Osteoblast (primary cell): Measurements from ENCODE around the gene TMEM106A. TPM values are rescaled to one million over a fixed set of nuclear protein-coding genes. Genes with fewer than 3 reads are reported as not detected.
A peak's percentile ranks its signal among the peaks of the same experiment; 100 is the strongest.
"Not testable (repeated sequence)": the region's sequence is repeated elsewhere in the genome, so short reads cannot be mapped to it uniquely, and the experiment has no call there.

Experiments used
- DNase-seq: peaks from one replicate; pipeline ENCODE4 v3.0.0; 2011; ENCODE audit warnings: low spot score, mixed read lengths; ENCODE audit not compliant: insufficient read length; ENCODE audit errors: missing footprints
- H2AFZ ChIP-seq: 2 replicates; pipeline ENCODE4 v1.6.0; 2011; ENCODE audit warnings: mild to moderate bottlenecking, low read length
- H3K27ac ChIP-seq: 2 replicates; pipeline ENCODE4 v1.5.1; 2011; ENCODE audit warnings: mild to moderate bottlenecking, low read depth, low read length, moderate library complexity
- H3K27me3 ChIP-seq: 2 replicates; pipeline ENCODE4 v1.6.0; 2012; ENCODE audit warnings: mild to moderate bottlenecking, control low read depth, inconsistent platforms, low read length, moderate library complexity; ENCODE audit not compliant: insufficient read depth
- H3K36me3 ChIP-seq: 2 replicates; pipeline ENCODE4 v1.5.1; 2011; ENCODE audit warnings: mild to moderate bottlenecking, low read length, control low read depth, moderate library complexity; ENCODE audit not compliant: insufficient read depth
- H3K4me1 ChIP-seq: 2 replicates; pipeline ENCODE4 v1.5.1; 2011; ENCODE audit warnings: mild to moderate bottlenecking, low read length, control low read depth, moderate library complexity; ENCODE audit not compliant: insufficient read depth
- H3K4me2 ChIP-seq: 2 replicates; pipeline ENCODE4 v1.6.0; 2011; ENCODE audit warnings: mild to moderate bottlenecking, low read length; ENCODE audit not compliant: insufficient read depth
- H3K4me3 ChIP-seq: fragments of 200-600 bp; sonication (generic); 3 replicates; pipeline ENCODE4 v1.5.1; 2012; ENCODE audit warnings: mild to moderate bottlenecking, low read length, inconsistent platforms; ENCODE audit not compliant: insufficient read depth
- H3K79me2 ChIP-seq: 2 replicates; pipeline ENCODE4 v1.6.0; 2012; ENCODE audit warnings: mild to moderate bottlenecking, low read length, control low read depth, inconsistent platforms; ENCODE audit not compliant: insufficient read depth
- H3K9me3 ChIP-seq: 2 replicates; pipeline ENCODE4 v1.5.1; 2011; ENCODE audit warnings: low read depth, low read length, control low read depth
- H4K20me1 ChIP-seq: 2 replicates; pipeline ENCODE4 v1.6.0; 2012; ENCODE audit warnings: mild to moderate bottlenecking, low read length, control low read depth; ENCODE audit not compliant: insufficient read depth
- total RNA-seq: library from RNA; depleted of rRNA; stranded (reverse); fragments of >200 nt; gene quantifications from 2 replicates; pipeline ENCODE4 v1.2.3, GENCODE V29; 2012
- TF ChIP-seq, protein P1 (sequence below): IDR thresholded peaks from 2 replicates; pipeline ENCODE4 v1.5.1; 2011; ENCODE audit warnings: mild to moderate bottlenecking, low read depth, low read length, moderate library complexity; ENCODE audit errors: extremely low read depth

TMEM106A gene, protein sequence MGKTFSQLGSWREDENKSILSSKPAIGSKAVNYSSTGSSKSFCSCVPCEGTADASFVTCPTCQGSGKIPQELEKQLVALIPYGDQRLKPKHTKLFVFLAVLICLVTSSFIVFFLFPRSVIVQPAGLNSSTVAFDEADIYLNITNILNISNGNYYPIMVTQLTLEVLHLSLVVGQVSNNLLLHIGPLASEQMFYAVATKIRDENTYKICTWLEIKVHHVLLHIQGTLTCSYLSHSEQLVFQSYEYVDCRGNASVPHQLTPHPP
- total RNA-seq, result 5.1 and 5.6 TPM in 2 replicates

DNA sequence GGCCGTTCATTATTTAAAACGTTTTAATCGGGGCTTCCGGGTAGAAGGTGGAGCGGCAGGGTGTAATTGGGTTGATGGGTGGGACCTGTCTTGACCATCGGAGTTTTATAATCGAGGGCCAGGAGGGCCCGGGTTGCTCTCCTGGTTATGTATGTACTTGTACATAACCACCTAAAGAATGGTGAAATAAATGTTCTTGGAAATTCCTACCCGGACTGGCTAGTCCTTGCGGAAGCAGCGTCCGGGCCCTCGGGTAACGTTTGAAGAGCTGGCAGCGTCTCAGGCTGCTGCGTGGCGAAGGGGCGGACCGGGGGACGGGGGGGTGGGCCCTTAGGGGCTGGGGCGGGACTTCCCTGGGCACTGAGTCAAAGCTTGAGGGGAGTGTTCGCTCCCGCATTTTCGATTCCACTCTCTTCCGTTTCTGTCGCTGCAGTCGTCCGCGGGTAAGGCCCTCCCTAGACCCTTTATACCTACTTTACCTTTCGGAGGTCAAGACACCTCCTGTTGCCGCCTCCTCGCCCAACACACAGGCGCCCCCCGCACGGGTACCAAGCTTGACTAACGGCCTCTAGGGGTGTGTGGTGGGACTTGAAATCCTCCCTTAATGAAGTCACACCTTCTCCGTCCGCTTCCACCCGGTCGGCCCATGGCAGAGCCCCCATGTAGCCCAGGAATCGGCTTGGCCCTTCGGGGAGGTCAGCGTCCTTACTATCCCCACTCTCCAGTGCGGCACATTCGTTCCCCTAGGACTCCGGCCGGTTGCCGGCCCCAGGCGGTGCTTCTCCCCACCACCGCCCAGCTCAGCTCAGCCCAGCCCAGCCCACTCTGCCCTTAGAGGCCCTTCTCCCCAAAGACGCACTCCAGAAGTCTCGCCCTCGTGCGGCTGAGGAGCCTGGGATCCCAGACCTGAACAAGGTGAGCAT lies at the start of gene TMEM106A:
TMEM106A (plus strand) TSS at position 396 of the 923 bp plus-strand sequence. CDS start 1,167 bp downstream, outside the sequence.
- no peaks in the 10 kb centered on the region for H4K20me1 ChIP-seq
- peaks cover 22% of the 10 kb centered on the region for H3K4me1 ChIP-seq
- no peaks in the 10 kb centered on the region for H3K9me3 ChIP-seq
- peak within 1 kb of the TSS; percentile 94 for H3K4me3 ChIP-seq
- TF ChIP-seq, protein P1, sequence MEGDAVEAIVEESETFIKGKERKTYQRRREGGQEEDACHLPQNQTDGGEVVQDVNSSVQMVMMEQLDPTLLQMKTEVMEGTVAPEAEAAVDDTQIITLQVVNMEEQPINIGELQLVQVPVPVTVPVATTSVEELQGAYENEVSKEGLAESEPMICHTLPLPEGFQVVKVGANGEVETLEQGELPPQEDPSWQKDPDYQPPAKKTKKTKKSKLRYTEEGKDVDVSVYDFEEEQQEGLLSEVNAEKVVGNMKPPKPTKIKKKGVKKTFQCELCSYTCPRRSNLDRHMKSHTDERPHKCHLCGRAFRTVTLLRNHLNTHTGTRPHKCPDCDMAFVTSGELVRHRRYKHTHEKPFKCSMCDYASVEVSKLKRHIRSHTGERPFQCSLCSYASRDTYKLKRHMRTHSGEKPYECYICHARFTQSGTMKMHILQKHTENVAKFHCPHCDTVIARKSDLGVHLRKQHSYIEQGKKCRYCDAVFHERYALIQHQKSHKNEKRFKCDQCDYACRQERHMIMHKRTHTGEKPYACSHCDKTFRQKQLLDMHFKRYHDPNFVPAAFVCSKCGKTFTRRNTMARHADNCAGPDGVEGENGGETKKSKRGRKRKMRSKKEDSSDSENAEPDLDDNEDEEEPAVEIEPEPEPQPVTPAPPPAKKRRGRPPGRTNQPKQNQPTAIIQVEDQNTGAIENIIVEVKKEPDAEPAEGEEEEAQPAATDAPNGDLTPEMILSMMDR, result peak; percentile 25
- peak within 1 kb of the TSS; percentile 92 for H3K4me2 ChIP-seq
- H3K27me3 ChIP-seq, result no peaks in the 10 kb centered on the region
- peaks cover 18% of the 10 kb centered on the region for H3K79me2 ChIP-seq
- H2AFZ ChIP-seq, result peak within 1 kb of the TSS; percentile 87
- H3K36me3 ChIP-seq, result peaks cover 70% of the 10 kb centered on the region
- DNase-seq, result peak; percentile 97
- peak within 1 kb of the TSS; percentile 76 for H3K27ac ChIP-seq

DNA sequence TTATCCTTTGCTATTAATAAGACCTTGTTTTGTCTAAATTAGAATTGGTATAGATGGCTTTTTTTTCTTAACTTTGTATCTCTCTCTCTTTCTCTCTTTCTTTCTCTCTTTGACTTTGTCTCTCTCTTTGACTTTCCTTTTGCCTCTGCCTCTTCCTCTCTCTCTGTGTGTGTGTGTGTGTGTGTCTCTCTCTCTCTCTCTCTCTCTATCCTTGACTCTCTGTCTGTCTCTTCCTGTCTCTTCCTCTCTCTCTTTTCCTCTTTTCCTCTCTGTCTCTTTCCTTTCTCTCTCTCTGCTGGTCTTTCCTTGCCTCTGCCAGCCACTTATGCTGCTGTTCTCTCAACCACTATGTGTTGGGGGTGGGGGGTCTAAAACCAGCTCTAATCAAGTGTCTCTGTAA lies 45.7 kb upstream of the TMEM106A start:
- H3K27ac ChIP-seq, result not testable (repeated sequence)
- H3K79me2 ChIP-seq, result peaks cover 18% of the 10 kb centered on the region

DNA sequence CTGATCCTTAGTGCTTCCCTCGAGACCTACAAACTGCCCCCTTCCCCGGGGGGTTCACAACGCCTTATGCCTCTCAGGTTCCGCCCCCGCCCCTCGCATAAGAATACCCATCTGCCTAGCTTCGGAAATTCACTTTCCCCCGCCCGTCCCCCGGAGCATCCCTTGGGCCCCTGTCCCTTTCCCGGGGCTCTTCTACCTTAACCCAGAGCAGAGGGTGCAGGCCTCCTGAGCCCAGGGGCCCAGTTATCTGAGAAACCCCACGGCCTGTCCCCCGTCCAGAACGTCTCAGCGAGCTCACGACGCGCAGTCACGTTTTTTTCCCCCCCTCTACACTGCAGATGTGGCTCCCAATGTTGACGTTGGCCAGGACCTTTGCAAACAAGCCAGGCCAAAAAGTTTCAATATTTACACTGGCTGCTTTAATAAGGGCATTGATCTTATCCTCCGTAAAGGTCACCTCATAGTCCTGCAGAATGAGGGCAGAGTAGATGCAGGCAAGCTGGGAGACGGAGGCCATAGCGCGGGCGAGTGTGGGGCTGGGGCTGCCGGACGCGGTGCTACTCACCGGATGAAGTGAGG lies 42.0 kb upstream of the TMEM106A start:
- Histone ChIP-seq H3K27ac (peak overlapping the region; percentile 96), H3K4me2 (peak overlapping the region; percentile 100), H3K27me3 (no peaks in the 10 kb centered on the region), H2AFZ (peak overlapping the region; percentile 99), H3K36me3 (no peaks in the 10 kb centered on the region), H4K20me1 (peaks cover 7% of the 10 kb centered on the region), H3K4me1 (peaks cover 30% of the 10 kb centered on the region), H3K4me3 (peak overlapping the region; percentile 82), H3K9me3 (no peaks in the 10 kb centered on the region), H3K79me2 (peaks cover 36% of the 10 kb centered on the region)
- peak; percentile 82 for DNase-seq
- TF ChIP-seq, protein P1, result no peak

More for the DNA sequence above, 45.7 kb upstream of the TMEM106A start:
- not testable (repeated sequence) for H2AFZ ChIP-seq, H3K4me1 ChIP-seq, DNase-seq, H3K9me3 ChIP-seq, H3K27me3 ChIP-seq, H3K4me3 ChIP-seq, H3K36me3 ChIP-seq, H3K4me2 ChIP-seq, H4K20me1 ChIP-seq

DNA sequence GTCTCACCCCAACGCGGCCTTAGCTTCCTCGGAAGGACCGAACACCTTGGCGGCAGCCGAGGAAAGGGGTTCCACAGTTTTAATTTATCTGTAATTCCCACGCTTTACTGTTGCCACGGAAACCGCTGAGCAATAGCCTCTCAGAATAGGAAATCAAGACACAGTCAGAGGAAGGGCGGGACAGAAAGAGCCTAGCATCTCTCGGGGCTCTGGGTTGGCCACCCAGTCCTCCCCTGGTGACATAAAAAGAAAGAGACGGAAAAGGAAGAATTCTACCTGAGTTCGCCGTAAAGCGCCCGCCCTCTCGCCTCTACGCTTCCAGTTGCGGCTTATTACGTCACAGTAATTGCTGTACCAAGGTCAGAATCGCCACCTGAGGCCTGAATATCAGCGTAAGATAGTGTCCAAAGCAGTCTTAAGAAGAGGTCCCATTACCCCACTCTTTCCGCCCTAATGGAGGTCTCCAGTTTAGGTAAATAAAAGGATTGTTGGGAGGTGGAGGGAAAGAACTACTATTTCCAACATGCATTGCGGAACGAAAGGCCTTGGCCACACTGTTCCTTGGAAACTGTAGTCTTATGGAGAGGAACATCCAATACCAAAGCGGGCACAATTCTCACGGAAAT lies 41.4 kb upstream of the TMEM106A start:
- H2AFZ ChIP-seq, result peak overlapping the region; percentile 99
- H3K4me1 ChIP-seq, result peaks cover 33% of the 10 kb centered on the region
- peak overlapping the region; percentile 100 for H3K4me2 ChIP-seq
- TF ChIP-seq, protein P1, result no peak
- peak overlapping the region; percentile 82 for H3K4me3 ChIP-seq
- H3K79me2 ChIP-seq, result peaks cover 41% of the 10 kb centered on the region
- no peaks in the 10 kb centered on the region for H3K9me3 ChIP-seq
- no peaks in the 10 kb centered on the region for H3K36me3 ChIP-seq
- H3K27ac ChIP-seq, result peak overlapping the region; percentile 96
- H4K20me1 ChIP-seq, result peaks cover 11% of the 10 kb centered on the region
- peak; percentile 98 for DNase-seq
- no peaks in the 10 kb centered on the region for H3K27me3 ChIP-seq
